ENCODE data around the gene BTBD10.

GRCh38 chr11:13348305-13348704, 114.7 kb downstream of the BTBD10 start:
- TF ChIP-seq CTCF (IDR thresholded peaks at IDR 0.05) (no peak), POLR2A (IDR thresholded peaks at IDR 0.05) (no peak)

All from adrenal gland (tissue), 5 donors.